Measurements from ENCODE around the gene CDKN2AIPNL.

The CDKN2AIPNL gene

GRCh38 chr5:134410822-134411221 is 859 bp downstream of the CDKN2AIPNL start:
- CTCF ChIA-PET = interaction anchor here (0.7 to 2.3 kb wide), 16 partner anchors 8 to 167 kb away, joined by 3 to 17 read pairs (median 4); partner anchors contain the start of gene UBE2B
- POLR2A ChIA-PET = interaction anchor here (0.9 to 2.3 kb wide), 11 partner anchors 15 to 167 kb away, joined by 3 to 27 read pairs (median 5); partner anchors contain the start of genes JADE2 and UBE2B

More at GRCh38 chr5:134410822-134411221, 859 bp downstream of the CDKN2AIPNL start:
- peaks cover 20 to 32% of the 10 kb centered on the region in 2 experiments for H3K36me3 ChIP-seq (ENCODE audit: control insufficient read depth in 2 of 2, insufficient read depth in 1 of 2, low read length in 2 of 2)
- no peaks in the 10 kb centered on the region for H3K9me3 ChIP-seq (ENCODE audit: control insufficient read depth, insufficient read depth, low read depth, low read length)
- no peak overlapping the region for H3K27ac ChIP-seq (ENCODE audit: extremely low read depth, low read depth, low read length)
- peak overlapping the region; percentile 91 for H3K4me3 ChIP-seq (ENCODE audit: low read depth, low read length)
- TF ChIP-seq ZNF211 (tag by site-specific recombination; IDR thresholded peaks at IDR 0.05; ENCODE audit: low read depth) (no peak), SALL2 (tag by site-specific recombination; IDR thresholded peaks at IDR 0.05; ENCODE audit: borderline replicate concordance) (no peak), ZNF76 (tag by site-specific recombination; IDR thresholded peaks at IDR 0.05; ENCODE audit: borderline replicate concordance, low read depth) (no peak), ZNF324 (tag by site-specific recombination; IDR thresholded peaks at IDR 0.05) (no peak), ZBTB11 (tag by site-specific recombination; conservative IDR thresholded peaks at IDR 0.05; ENCODE audit: low read depth) (no peak), ZNF777 (tag by site-specific recombination; IDR thresholded peaks at IDR 0.05; ENCODE audit: borderline replicate concordance) (no peak), ZNF404 (tag by site-specific recombination; IDR thresholded peaks at IDR 0.05) (no peak), ZNF561 (tag by site-specific recombination; IDR thresholded peaks at IDR 0.05; ENCODE audit: borderline replicate concordance) (no peak), ZNF391 (tag by site-specific recombination; IDR thresholded peaks at IDR 0.05; ENCODE audit: borderline replicate concordance, low read depth) (no peak), ZNF664 (tag by site-specific recombination; IDR thresholded peaks at IDR 0.05) (no peak), ZBTB44 (tag by site-specific recombination; IDR thresholded peaks at IDR 0.05) (no peak), PRDM6 (tag by site-specific recombination; IDR thresholded peaks at IDR 0.05) (no peak), ZNF221 (tag by site-specific recombination; IDR thresholded peaks at IDR 0.05; ENCODE audit: borderline replicate concordance) (no peak), ZNF394 (tag by site-specific recombination; IDR thresholded peaks at IDR 0.05; ENCODE audit: borderline replicate concordance) (no peak)
- TF ChIP-seq, protein P1, sequence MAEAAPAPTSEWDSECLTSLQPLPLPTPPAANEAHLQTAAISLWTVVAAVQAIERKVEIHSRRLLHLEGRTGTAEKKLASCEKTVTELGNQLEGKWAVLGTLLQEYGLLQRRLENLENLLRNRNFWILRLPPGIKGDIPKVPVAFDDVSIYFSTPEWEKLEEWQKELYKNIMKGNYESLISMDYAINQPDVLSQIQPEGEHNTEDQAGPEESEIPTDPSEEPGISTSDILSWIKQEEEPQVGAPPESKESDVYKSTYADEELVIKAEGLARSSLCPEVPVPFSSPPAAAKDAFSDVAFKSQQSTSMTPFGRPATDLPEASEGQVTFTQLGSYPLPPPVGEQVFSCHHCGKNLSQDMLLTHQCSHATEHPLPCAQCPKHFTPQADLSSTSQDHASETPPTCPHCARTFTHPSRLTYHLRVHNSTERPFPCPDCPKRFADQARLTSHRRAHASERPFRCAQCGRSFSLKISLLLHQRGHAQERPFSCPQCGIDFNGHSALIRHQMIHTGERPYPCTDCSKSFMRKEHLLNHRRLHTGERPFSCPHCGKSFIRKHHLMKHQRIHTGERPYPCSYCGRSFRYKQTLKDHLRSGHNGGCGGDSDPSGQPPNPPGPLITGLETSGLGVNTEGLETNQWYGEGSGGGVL (tag by site-specific recombination; IDR thresholded peaks at IDR 0.05) = no peak
- TF ChIP-seq, protein P2, sequence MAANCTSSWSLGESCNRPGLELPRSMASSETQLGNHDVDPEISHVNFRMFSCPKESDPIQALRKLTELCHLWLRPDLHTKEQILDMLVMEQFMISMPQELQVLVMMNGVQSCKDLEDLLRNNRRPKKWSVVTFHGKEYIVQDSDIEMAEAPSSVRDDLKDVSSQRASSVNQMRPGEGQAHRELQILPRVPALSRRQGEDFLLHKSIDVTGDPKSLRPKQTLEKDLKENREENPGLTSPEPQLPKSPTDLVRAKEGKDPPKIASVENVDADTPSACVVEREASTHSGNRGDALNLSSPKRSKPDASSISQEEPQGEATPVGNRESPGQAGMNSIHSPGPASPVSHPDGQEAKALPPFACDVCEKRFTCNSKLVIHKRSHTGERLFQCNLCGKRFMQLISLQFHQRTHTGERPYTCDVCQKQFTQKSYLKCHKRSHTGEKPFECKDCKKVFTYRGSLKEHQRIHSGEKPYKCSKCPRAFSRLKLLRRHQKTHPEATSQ (tag by site-specific recombination; IDR thresholded peaks at IDR 0.05) = no peak
- H3K4me1 ChIP-seq (ENCODE audit: control insufficient read depth, insufficient read depth, low read length) = peaks cover 10% of the 10 kb centered on the region

Measured in HEK293 (cell line).